NT2/D1 (cell line): ENCODE measurements around the gene TSEN34.

Source experiments
- DNase-seq: peaks from one replicate; pipeline ENCODE4 v3.0.0-alpha.2; 2011; ENCODE audit warnings: low read depth, low spot score
- H3K27me3 ChIP-seq: 2 replicates; pipeline ENCODE4 v1.6.0; 2011; ENCODE audit warnings: mild to moderate bottlenecking; ENCODE audit not compliant: insufficient read length, insufficient read depth
- H3K36me3 ChIP-seq: 2 replicates; pipeline ENCODE4 v1.6.1; 2011; ENCODE audit warnings: mild to moderate bottlenecking, low read length, mixed read lengths; ENCODE audit not compliant: insufficient read depth, insufficient read length
- H3K4me1 ChIP-seq: 2 replicates; pipeline ENCODE4 v1.5.1; 2011; ENCODE audit not compliant: insufficient read depth, insufficient read length
- H3K4me3 ChIP-seq: 2 replicates; pipeline ENCODE4 v1.5.1; 2011; ENCODE audit warnings: low read depth; ENCODE audit not compliant: insufficient read length
- H3K9ac ChIP-seq: 2 replicates; pipeline ENCODE4 v1.6.0; 2011; ENCODE audit warnings: low read depth; ENCODE audit not compliant: insufficient read length
- H3K9me3 ChIP-seq: 2 replicates; pipeline ENCODE4 v1.5.1; 2011; ENCODE audit warnings: mild to moderate bottlenecking, low read length; ENCODE audit not compliant: insufficient read depth
- SUZ12 ChIP-seq: IDR thresholded peaks from 2 replicates; pipeline ENCODE4 v1.6.1; 2011; ENCODE audit not compliant: insufficient read length, insufficient read depth; ENCODE audit errors: extremely low read depth
- YY1 ChIP-seq: IDR thresholded peaks from 2 replicates; pipeline ENCODE4 v1.6.1; 2011; ENCODE audit not compliant: insufficient read length, insufficient read depth
- ZNF274 ChIP-seq: IDR thresholded peaks from 2 replicates; pipeline ENCODE4 v1.6.1; 2011; ENCODE audit warnings: mild to moderate bottlenecking, low read depth, low read length

TSEN34 gene

DNA sequence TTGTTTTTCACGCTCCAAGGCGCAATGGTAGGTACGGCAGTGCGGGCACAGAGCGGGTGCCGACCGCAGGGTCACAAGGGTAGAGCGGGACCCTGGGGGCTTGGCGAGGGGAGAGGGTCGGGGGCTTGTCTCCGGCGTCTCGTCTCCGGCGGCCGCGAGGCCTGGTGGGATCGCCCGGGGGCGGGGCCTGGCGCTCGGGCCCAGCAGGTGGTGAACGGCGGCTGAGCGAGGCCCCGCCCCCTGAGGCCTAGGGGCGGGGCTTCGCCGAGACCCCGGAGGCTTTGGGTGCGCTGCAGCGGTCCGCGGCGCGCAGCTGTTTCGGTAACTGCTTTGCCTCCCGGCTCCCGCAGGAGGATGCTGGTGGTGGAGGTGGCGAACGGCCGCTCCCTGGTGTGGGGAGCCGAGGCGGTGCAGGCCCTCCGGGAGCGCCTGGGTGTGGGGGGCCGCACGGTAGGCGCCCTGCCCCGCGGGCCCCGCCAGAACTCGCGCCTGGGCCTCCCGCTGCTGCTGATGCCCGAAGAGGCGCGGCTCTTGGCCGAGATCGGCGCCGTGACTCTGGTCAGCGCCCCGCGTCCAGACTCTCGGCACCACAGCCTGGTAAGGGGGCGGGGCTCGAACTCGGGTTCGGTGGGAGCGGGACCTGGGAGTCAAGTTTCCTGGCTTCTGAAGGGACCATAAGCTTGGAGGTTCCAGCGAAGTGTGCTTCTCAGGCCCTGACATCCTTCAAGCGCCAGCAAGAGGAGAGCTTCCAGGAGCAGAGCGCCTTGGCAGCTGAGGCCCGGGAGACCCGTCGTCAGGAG lies at the start of gene TSEN34:
Gene TSEN34 (plus strand): TSS at position 298 of the 800 bp plus-strand sequence. CDS start 57 bp downstream, at position 355.
- H3K9me3 ChIP-seq: no peaks in the 10 kb centered on the region
- peaks cover 44% of the 10 kb centered on the region for H3K36me3 ChIP-seq
- H3K27me3 ChIP-seq: no peaks in the 10 kb centered on the region
- H3K4me1 ChIP-seq: no peaks in the 10 kb centered on the region
- H3K9ac ChIP-seq: peak within 1 kb of the TSS; percentile 92
- no peak for DNase-seq
- TF ChIP-seq ZNF274 (no peak), SUZ12 (no peak), YY1 (no peak)
- peak within 1 kb of the TSS; percentile 71 for H3K4me3 ChIP-seq

GRCh38 chr19:54141356-54141755 lies 49.8 kb upstream of the TSEN34 start:
- peaks cover 14% of the 10 kb centered on the region for H3K4me1 ChIP-seq
- no peak overlapping the region for H3K9ac ChIP-seq
- no peak overlapping the region for H3K4me3 ChIP-seq
- peaks cover 79% of the 10 kb centered on the region for H3K36me3 ChIP-seq
- no peaks in the 10 kb centered on the region for H3K27me3 ChIP-seq
- no peak for TF ChIP-seq SUZ12
- no peak for TF ChIP-seq YY1
- TF ChIP-seq ZNF274: no peak
- no peak for DNase-seq
- no peaks in the 10 kb centered on the region for H3K9me3 ChIP-seq

- H3K9ac ChIP-seq: no peak overlapping the region
- TF ChIP-seq ZNF274: no peak
- TF ChIP-seq YY1: no peak
- TF ChIP-seq SUZ12: no peak
- no peak overlapping the region for H3K4me3 ChIP-seq
- peaks cover 88% of the 10 kb centered on the region for H3K36me3 ChIP-seq
- H3K27me3 ChIP-seq: no peaks in the 10 kb centered on the region
- no peaks in the 10 kb centered on the region for H3K9me3 ChIP-seq
- H3K4me1 ChIP-seq: peaks cover 14% of the 10 kb centered on the region
- no peak for DNase-seq
Measured at GRCh38 chr19:54142166-54142780, 48.8 kb upstream of the TSEN34 start.

DNA sequence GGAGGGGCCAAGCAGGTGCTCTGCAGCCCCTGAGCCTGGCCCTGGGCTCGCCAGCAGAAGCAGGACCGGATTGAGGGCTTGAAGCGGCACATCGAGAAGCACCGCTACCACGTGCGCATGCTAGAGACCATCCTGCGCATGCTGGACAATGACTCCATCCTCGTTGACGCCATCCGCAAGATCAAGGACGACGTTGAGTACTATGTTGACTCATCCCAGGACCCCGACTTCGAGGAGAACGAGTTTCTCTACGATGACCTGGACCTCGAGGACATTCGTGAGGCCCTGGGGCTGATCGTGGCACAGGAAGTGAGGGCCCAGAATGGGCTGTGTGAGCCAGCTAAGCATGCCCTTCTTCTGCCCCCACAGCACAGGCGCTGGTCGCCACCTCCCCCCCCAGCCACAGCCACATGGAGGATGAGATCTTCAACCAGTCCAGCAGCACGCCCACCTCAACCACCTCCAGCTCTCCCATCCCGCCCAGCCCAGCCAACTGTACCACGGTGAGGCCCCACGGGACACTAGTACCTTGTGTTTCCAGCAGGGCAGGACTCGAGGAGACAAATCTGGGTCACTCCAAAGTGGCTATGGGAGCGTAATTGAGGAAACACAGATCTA lies 45.5 kb upstream of the TSEN34 start:
- Histone ChIP-seq H3K4me3 (no peak overlapping the region), H3K9me3 (no peaks in the 10 kb centered on the region), H3K4me1 (peaks cover 3% of the 10 kb centered on the region), H3K36me3 (peaks cover 93% of the 10 kb centered on the region), H3K9ac (no peak overlapping the region), H3K27me3 (no peaks in the 10 kb centered on the region)
- no peak for DNase-seq
- no peak for TF ChIP-seq SUZ12
- no peak for TF ChIP-seq ZNF274
- no peak for TF ChIP-seq YY1

DNA sequence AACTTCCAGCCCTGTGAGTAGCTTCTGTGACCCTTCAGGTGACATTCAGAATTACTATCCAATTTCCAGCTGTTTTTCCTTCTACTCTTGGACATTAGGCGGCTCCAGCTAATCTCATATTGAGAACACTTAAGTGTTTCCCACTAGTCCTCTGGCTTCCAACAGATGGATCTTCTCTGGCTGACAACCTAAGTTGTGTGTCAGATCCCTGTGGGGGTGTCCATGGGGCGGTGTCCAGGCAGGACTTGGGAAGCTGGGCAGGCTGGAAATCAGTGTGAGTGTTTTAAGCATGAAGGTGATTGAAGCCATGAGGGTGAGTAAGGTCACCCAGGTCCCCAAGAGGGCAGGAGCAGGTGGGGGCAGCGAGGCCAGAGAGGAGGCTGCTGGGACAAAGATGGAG lies 43.4 kb upstream of the TSEN34 start:
- Histone ChIP-seq H3K9me3 (no peaks in the 10 kb centered on the region), H3K4me3 (no peak overlapping the region), H3K4me1 (no peaks in the 10 kb centered on the region), H3K9ac (no peak overlapping the region), H3K36me3 (peaks cover 90% of the 10 kb centered on the region), H3K27me3 (no peaks in the 10 kb centered on the region)
- no peak for DNase-seq
- no peak for TF ChIP-seq ZNF274
- no peak for TF ChIP-seq YY1
- no peak for TF ChIP-seq SUZ12

- H3K9ac ChIP-seq: no peak overlapping the region
- no peak overlapping the region for H3K4me3 ChIP-seq
- peaks cover 90% of the 10 kb centered on the region for H3K36me3 ChIP-seq
- H3K4me1 ChIP-seq: no peaks in the 10 kb centered on the region
- H3K27me3 ChIP-seq: no peaks in the 10 kb centered on the region
- TF ChIP-seq SUZ12 (no peak), YY1 (no peak), ZNF274 (no peak)
- H3K9me3 ChIP-seq: no peaks in the 10 kb centered on the region
- DNase-seq: no peak
Measured at GRCh38 chr19:54148158-54148557, 43.0 kb upstream of the TSEN34 start.
